Stimulated activated memory B cell treated with anti-CD40 and anti-IgM and Interleukin-4, amounts not matched to agents 10 μg/mL and 1 μg/mL and 100 μg/mL, for 72 hours (primary cell): ENCODE measurements around the gene NRG3.

Source experiments
- ATAC-seq: fragments of 150-1000 bp; cut with Tn5 transposase; 2 replicates; pipeline ENCODE4 v1.10.0; 2021
- H3K27ac Mint-ChIP-seq: one replicate; pipeline ENCODE4 v1.8.0; 2022; ENCODE audit warnings: mild to moderate bottlenecking, mixed read lengths
- H3K27me3 Mint-ChIP-seq: one replicate; pipeline ENCODE4 v1.8.0; 2022; ENCODE audit warnings: mixed read lengths
- H3K36me3 Mint-ChIP-seq: one replicate; pipeline ENCODE4 v1.8.0; 2022; ENCODE audit warnings: mixed read lengths
- H3K4me1 Mint-ChIP-seq: one replicate; pipeline ENCODE4 v1.8.0; 2022; ENCODE audit warnings: mixed read lengths
- H3K4me3 Mint-ChIP-seq: one replicate; pipeline ENCODE4 v1.8.0; 2022; ENCODE audit warnings: mild to moderate bottlenecking, moderate library complexity, mixed read lengths
- H3K9me3 Mint-ChIP-seq: one replicate; pipeline ENCODE4 v1.8.0; 2022; ENCODE audit warnings: mixed read lengths

Gene NRG3

DNA sequence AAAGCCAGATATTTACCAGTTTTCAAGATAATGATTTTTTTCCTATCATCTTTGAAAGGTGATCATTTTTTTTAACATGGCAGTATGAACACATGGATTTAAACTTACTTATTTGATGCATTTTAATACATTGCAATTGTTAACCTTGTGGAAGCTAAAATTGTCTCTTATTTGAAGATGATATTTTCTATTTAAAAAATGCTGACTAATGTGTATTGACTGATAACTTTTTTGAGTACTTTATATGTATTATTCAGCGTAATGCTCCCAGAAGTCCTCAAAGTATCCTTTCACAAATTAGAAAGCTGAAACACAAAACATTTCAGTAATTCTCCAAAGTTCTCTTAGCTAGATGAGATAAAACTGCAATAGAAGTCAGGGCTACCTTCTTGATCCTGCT, 677.3 kb downstream of the NRG3 start:
- H3K4me3 Mint-ChIP-seq, result no peak overlapping the region

GRCh38 chr10:82554381-82554780, 679.4 kb downstream of the NRG3 start:
- H3K27me3 Mint-ChIP-seq, result no peaks in the 10 kb centered on the region
- no peaks in the 10 kb centered on the region for H3K36me3 Mint-ChIP-seq
- H3K4me1 Mint-ChIP-seq, result no peaks in the 10 kb centered on the region
- no peak for ATAC-seq
- H3K4me3 Mint-ChIP-seq, result no peak overlapping the region
- peaks cover 3% of the 10 kb centered on the region for H3K9me3 Mint-ChIP-seq
- H3K27ac Mint-ChIP-seq, result no peak overlapping the region

More for the DNA sequence above, 677.3 kb downstream of the NRG3 start:
- Mint-ChIP-seq H3K27ac (no peak overlapping the region), H3K9me3 (peaks cover 3% of the 10 kb centered on the region), H3K36me3 (no peaks in the 10 kb centered on the region), H3K4me1 (no peaks in the 10 kb centered on the region), H3K27me3 (no peaks in the 10 kb centered on the region)
- ATAC-seq, result no peak

GRCh38 chr10:82558014-82558607, 683.1 kb downstream of the NRG3 start:
- Mint-ChIP-seq H3K27me3 (no peaks in the 10 kb centered on the region), H3K4me3 (no peak overlapping the region), H3K36me3 (no peaks in the 10 kb centered on the region)

GRCh38 chr10:82564353-82565196, 689.6 kb downstream of the NRG3 start:
- Mint-ChIP-seq H3K4me1 (no peaks in the 10 kb centered on the region), H3K27ac (no peak overlapping the region), H3K36me3 (no peaks in the 10 kb centered on the region), H3K27me3 (no peaks in the 10 kb centered on the region), H3K4me3 (no peak overlapping the region), H3K9me3 (peaks cover 3% of the 10 kb centered on the region)
- no peak for ATAC-seq

More at GRCh38 chr10:82558014-82558607, 683.1 kb downstream of the NRG3 start:
- H3K27ac Mint-ChIP-seq, result no peak overlapping the region
- no peak for ATAC-seq
- no peaks in the 10 kb centered on the region for H3K4me1 Mint-ChIP-seq
- peaks cover 3% of the 10 kb centered on the region for H3K9me3 Mint-ChIP-seq

GRCh38 chr10:82565197-82565575, 690.2 kb downstream of the NRG3 start:
- H3K4me3 Mint-ChIP-seq, result no peak overlapping the region
- H3K27ac Mint-ChIP-seq, result no peak overlapping the region
- no peaks in the 10 kb centered on the region for H3K4me1 Mint-ChIP-seq
- H3K36me3 Mint-ChIP-seq, result no peaks in the 10 kb centered on the region
- no peaks in the 10 kb centered on the region for H3K27me3 Mint-ChIP-seq
- ATAC-seq, result no peak
- peaks cover 3% of the 10 kb centered on the region for H3K9me3 Mint-ChIP-seq

- Mint-ChIP-seq H3K4me1 (no peaks in the 10 kb centered on the region), H3K27me3 (no peaks in the 10 kb centered on the region), H3K4me3 (no peak overlapping the region), H3K27ac (no peak overlapping the region), H3K9me3 (peaks cover 3% of the 10 kb centered on the region), H3K36me3 (no peaks in the 10 kb centered on the region)
- ATAC-seq, result no peak
Measured at GRCh38 chr10:82572744-82573143, 697.8 kb downstream of the NRG3 start.

DNA sequence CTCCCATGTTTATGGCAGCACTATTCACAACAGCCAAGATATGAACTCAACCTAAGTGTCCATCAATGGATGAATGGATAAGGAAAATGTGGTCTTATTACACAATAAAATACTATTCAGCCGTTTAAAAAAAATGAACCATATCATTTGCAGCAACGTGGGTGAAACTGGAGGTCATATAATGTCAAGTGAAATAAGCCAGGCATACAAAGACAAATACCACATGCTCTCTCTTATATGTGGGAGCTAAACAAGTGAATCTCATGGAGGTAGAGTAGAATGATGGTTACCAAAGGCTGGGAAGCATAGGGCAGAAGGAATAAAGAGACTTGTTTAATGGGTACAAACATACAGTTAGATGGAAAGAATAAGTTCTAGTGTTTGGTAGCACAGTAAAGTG, 699.1 kb downstream of the NRG3 start:
- ATAC-seq, result no peak
- Mint-ChIP-seq H3K27me3 (no peaks in the 10 kb centered on the region), H3K4me1 (no peaks in the 10 kb centered on the region), H3K36me3 (no peaks in the 10 kb centered on the region), H3K4me3 (no peak overlapping the region), H3K9me3 (peaks cover 2% of the 10 kb centered on the region), H3K27ac (no peak overlapping the region)

DNA sequence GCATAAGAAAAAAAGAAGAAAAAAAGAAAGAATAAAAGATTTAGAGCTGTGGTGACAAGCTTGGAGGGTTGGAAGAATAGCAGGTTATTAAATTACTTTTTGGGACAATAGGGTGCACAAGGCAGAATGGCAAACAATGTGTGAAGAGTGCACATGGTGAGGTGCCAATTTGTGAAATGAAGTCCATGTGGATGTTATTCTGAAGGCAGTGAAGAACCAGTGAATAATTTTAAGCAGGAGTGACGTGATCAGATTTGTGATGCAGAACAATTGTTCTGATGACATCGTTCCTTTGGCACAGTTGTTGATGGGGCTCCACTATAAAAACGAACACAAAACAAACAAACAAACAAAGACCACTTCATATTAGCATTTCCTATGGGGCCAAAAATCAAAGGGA, 700.3 kb downstream of the NRG3 start:
- H3K4me1 Mint-ChIP-seq, result no peaks in the 10 kb centered on the region
- peaks cover 2% of the 10 kb centered on the region for H3K9me3 Mint-ChIP-seq
- no peak for ATAC-seq
- H3K36me3 Mint-ChIP-seq, result no peaks in the 10 kb centered on the region
- H3K27ac Mint-ChIP-seq, result no peak overlapping the region
- no peak overlapping the region for H3K4me3 Mint-ChIP-seq
- H3K27me3 Mint-ChIP-seq, result no peaks in the 10 kb centered on the region

DNA sequence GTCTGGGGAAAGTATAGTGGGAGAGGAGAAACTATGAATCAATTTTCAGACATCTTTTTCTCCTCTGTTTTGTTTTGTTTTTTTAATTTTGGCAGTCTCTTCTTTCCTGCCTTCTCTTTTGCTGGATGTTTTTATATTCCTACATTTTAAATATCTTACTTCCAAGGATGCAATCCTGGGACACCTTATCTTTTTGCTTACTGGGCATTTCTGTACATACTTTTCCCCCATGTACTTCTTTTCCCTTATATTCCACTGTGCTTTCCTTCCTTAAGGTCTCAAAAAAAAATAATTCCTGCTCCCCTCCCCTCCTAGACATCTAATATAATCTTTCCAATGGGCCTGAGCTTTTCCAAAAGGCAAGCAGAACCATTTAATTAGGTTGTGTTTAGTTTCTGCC, 701.1 kb downstream of the NRG3 start:
- ATAC-seq, result no peak
- H3K27ac Mint-ChIP-seq, result no peak overlapping the region
- no peaks in the 10 kb centered on the region for H3K4me1 Mint-ChIP-seq
- H3K27me3 Mint-ChIP-seq, result no peaks in the 10 kb centered on the region
- H3K36me3 Mint-ChIP-seq, result no peaks in the 10 kb centered on the region
- H3K4me3 Mint-ChIP-seq, result no peak overlapping the region
- H3K9me3 Mint-ChIP-seq, result peaks cover 2% of the 10 kb centered on the region

GRCh38 chr10:82581940-82582339, 706.9 kb downstream of the NRG3 start:
- no peak overlapping the region for H3K27ac Mint-ChIP-seq

GRCh38 chr10:82591421-82591820, 716.4 kb downstream of the NRG3 start:
- Mint-ChIP-seq H3K27ac (no peak overlapping the region), H3K4me1 (no peaks in the 10 kb centered on the region), H3K9me3 (peaks cover 5% of the 10 kb centered on the region), H3K4me3 (no peak overlapping the region), H3K27me3 (no peaks in the 10 kb centered on the region), H3K36me3 (no peaks in the 10 kb centered on the region)
- ATAC-seq, result no peak

More at GRCh38 chr10:82581940-82582339, 706.9 kb downstream of the NRG3 start:
- Mint-ChIP-seq H3K4me1 (no peaks in the 10 kb centered on the region), H3K27me3 (no peaks in the 10 kb centered on the region), H3K4me3 (no peak overlapping the region), H3K36me3 (no peaks in the 10 kb centered on the region), H3K9me3 (no peaks in the 10 kb centered on the region)
- ATAC-seq, result no peak

- no peak overlapping the region for H3K27ac Mint-ChIP-seq
- no peak overlapping the region for H3K4me3 Mint-ChIP-seq
- no peak for ATAC-seq
- no peaks in the 10 kb centered on the region for H3K4me1 Mint-ChIP-seq
- no peaks in the 10 kb centered on the region for H3K36me3 Mint-ChIP-seq
- H3K27me3 Mint-ChIP-seq, result no peaks in the 10 kb centered on the region
- peaks cover 10% of the 10 kb centered on the region for H3K9me3 Mint-ChIP-seq
Measured at GRCh38 chr10:82597840-82598239, 722.8 kb downstream of the NRG3 start.

DNA sequence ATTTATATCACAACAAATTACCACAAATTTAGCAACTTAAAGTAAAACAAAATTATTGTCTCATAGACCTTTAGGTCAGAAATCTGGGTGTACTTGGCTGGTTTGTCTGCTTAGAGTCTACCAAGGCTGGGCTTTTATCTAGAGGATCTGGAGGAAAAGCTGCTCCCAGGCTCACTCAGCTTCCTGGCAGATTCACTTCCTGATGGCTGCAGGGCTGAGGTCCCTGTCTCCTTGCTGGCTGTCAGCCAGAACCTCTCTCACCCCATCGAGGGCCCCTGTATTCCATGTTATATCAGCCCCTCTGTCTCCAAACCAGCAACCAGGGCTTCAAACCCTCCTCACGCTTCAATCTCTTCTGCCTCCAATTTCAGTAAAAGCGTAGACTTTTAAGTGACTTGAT, 734.9 kb downstream of the NRG3 start:
- no peak overlapping the region for H3K27ac Mint-ChIP-seq
- no peak overlapping the region for H3K4me3 Mint-ChIP-seq
- ATAC-seq, result no peak
- no peaks in the 10 kb centered on the region for H3K27me3 Mint-ChIP-seq
- H3K4me1 Mint-ChIP-seq, result no peaks in the 10 kb centered on the region
- no peaks in the 10 kb centered on the region for H3K36me3 Mint-ChIP-seq
- peaks cover 6% of the 10 kb centered on the region for H3K9me3 Mint-ChIP-seq

DNA sequence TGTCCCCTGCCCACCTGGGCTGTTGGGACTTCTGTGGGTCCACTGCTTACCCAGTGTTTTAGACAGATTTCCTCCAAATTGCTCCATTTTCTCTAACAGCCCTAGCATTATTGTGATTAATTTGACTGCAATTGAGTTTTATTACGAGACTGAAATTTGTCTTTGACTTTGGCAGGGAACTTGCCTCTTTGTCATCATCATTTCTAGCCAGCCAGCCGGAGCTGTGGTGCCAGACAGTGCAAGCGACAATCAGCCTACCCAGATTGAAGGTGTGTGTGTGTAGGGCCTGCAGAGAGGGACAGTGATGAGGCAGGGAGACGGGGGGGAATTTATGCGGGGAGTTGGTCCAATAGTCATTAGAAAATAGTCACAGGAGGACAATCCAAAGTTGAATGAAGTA, 743.0 kb downstream of the NRG3 start:
- H3K4me1 Mint-ChIP-seq, result no peaks in the 10 kb centered on the region
- H3K27me3 Mint-ChIP-seq, result no peaks in the 10 kb centered on the region
- no peak for ATAC-seq
- H3K27ac Mint-ChIP-seq, result no peak overlapping the region
- H3K36me3 Mint-ChIP-seq, result no peaks in the 10 kb centered on the region
- no peak overlapping the region for H3K4me3 Mint-ChIP-seq
- peaks cover 8% of the 10 kb centered on the region for H3K9me3 Mint-ChIP-seq

GRCh38 chr10:82621680-82622079, 746.7 kb downstream of the NRG3 start:
- no peak for ATAC-seq
- Mint-ChIP-seq H3K4me3 (no peak overlapping the region), H3K9me3 (peaks cover 4% of the 10 kb centered on the region), H3K27ac (no peak overlapping the region), H3K36me3 (no peaks in the 10 kb centered on the region), H3K27me3 (no peaks in the 10 kb centered on the region), H3K4me1 (no peaks in the 10 kb centered on the region)

GRCh38 chr10:82622479-82622878, 747.5 kb downstream of the NRG3 start:
- H3K27me3 Mint-ChIP-seq, result no peaks in the 10 kb centered on the region
- no peaks in the 10 kb centered on the region for H3K4me1 Mint-ChIP-seq
- no peaks in the 10 kb centered on the region for H3K9me3 Mint-ChIP-seq
- H3K36me3 Mint-ChIP-seq, result no peaks in the 10 kb centered on the region
- H3K27ac Mint-ChIP-seq, result no peak overlapping the region
- no peak overlapping the region for H3K4me3 Mint-ChIP-seq
- no peak for ATAC-seq
